UCSD-AML1 (cell line): ENCODE results near the gene CRPPA.
"Not testable (repeated sequence)": the region's sequence is repeated elsewhere in the genome, so short reads cannot be mapped to it uniquely, and the experiment has no call there.

Experiments
- DNase-seq: peaks from one replicate; lab custom pipeline; 2025; ENCODE audit not compliant: unreplicated experiment; lab: John Stamatoyannopoulos, UW

CRPPA gene

GRCh38 chr7:16398146-16399017 is 23.0 kb downstream of the CRPPA start:
- no peak for DNase-seq

GRCh38 chr7:16397501-16398145 is 23.7 kb downstream of the CRPPA start:
- no peak for DNase-seq

DNA sequence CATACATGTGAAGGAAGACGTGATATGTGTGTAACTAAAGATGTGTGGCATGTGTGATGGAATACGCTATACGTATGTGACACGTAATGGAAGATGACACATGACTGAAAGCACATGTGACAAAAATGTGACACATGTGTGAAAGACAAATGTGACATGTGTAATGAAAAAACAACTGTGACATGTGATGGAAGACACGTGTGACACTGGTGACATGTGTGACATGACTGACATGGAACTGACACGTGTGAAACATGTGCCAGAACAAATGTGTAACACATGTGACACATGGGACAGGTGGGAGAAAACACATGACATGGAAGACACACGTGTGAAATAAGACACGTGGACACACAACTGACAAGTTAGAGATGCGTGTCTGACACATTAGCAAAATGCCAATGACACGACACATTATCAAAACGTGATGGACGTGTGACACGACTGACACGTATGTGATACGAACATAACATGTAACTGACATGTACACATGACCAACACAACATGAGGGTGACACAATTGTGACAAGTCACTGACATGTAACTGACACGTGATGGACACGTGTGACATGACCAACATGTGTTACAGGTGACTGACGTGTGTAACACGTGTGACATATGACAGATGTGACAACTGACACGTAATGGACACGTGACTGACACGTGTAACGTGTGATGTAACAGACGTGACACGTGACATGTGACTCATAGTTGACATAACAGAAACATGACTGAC is 24.4 kb downstream of the CRPPA start:
- no peak for DNase-seq

DNA sequence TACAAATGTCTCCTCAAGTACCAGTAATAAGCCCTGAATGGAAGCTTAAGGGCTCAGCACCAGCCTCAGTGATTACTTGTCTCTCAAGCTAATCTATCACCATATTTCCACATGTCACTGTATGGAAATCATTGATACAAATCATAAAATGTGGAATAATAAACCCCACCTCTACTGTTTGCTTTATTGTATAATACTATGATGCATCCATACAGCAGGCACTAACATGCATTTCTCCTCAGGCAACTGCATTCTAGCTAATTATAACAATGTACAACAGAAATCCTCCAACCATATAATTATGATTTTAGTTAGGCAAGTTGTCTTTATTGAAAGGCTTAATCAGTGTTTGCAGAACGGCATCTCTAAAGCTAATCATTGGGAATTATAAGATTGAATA is 26.2 kb downstream of the CRPPA start:
- DNase-seq = no peak

GRCh38 chr7:16393862-16394422 is 27.4 kb downstream of the CRPPA start:
- DNase-seq = no peak

DNA sequence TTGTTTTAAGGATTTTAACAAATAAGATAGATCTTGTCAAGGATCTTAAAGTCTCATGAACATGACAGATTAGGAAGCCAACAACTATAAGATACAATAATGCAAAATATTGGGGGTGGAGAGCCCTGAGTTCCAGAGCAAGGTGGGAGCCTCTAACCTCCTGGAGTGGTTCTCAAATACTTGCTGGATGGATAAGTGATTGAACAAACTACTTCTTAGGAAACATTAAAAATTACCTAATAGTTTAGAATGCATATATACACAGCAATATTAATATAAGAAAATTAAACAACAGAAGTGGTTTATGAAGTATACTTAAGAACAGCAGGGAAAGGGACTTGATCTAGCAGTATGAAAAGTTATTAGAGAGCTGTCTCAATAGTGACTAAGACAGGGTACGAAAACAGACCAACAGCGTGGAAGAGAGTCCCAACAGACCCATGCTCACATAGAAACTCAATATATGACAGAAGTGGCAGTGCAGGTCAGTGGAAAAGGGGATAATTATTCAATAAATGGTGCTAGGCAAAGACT is 28.3 kb downstream of the CRPPA start:
- no peak for DNase-seq

DNA sequence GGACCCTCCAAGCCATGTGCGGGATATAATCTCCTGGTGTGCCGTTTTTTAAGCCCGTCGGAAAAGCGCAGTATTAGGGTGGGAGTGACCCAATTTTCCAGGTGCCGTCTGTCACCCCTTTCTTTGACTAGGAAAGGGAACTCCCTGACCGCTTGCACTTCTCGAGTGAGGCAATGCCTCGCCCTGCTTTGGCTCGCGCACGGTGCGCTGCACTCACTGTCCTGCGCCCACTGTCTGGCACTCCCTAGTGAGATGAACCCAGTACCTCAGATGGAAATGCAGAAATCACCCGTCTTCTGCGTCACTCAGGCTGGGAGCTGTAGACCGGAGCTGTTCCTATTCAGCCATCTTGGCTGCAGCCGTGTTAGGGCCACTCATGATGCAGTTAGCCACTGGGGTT is 37.6 kb downstream of the CRPPA start:
- not testable (repeated sequence) for DNase-seq

- not testable (repeated sequence) for DNase-seq
Observed at GRCh38 chr7:16383103-16383502, 38.2 kb downstream of the CRPPA start.
